Kidney (tissue), 14 donors: Measurements from ENCODE around the gene ZNF384. TPM values are rescaled to one million over a fixed set of nuclear protein-coding genes. Genes with fewer than 3 reads are reported as not detected.

Experiments used
- DNase-seq, 5 donors: peaks; one replicate each; pipeline ENCODE4 v3.0.0-alpha.2; 2013 to 2020
- FAIRE-seq: peaks from 2 replicates; lab custom pipeline; 2012; peaks lifted over from hg19 to GRCh38; lab: Jason Lieb, UNC
- H3K27ac ChIP-seq, 2 donors: one replicate each; pipeline ENCODE4 v1.7.0; 2013; ENCODE audit warnings: low read depth in 2 of 2, low read length in 2 of 2, inconsistent platforms in 1 of 2
- H3K27me3 ChIP-seq: one replicate; pipeline ENCODE4 v1.7.1; 2013; ENCODE audit warnings: low read length, inconsistent platforms; ENCODE audit not compliant: control insufficient read depth, insufficient read depth
- H3K36me3 ChIP-seq, 3 donors: one replicate each; pipeline versions ENCODE4 v1.7.0 to v1.7.1; 2013; ENCODE audit warnings: low read length in 3 of 3, control low read depth in 1 of 3, inconsistent platforms in 1 of 3; ENCODE audit not compliant: insufficient read depth in 3 of 3, control insufficient read depth in 2 of 3
- H3K4me1 ChIP-seq, 3 donors: one replicate each; pipeline versions ENCODE4 v1.7.0 to v1.7.1; 2013; ENCODE audit warnings: low read length in 3 of 3, inconsistent platforms in 1 of 3, low read depth in 1 of 3; ENCODE audit not compliant: control insufficient read depth in 2 of 3, insufficient read depth in 2 of 3
- H3K4me3 ChIP-seq, 3 donors: one replicate each; pipeline versions ENCODE4 v1.7.0 to v1.8.1; 2013; ENCODE audit warnings: low read length in 3 of 3, control low read depth in 1 of 3, inconsistent platforms in 1 of 3
- H3K9ac ChIP-seq, 3 donors: one replicate each; pipeline versions ENCODE4 v1.7.0 to v1.7.1; 2013; ENCODE audit warnings: low read length in 3 of 3, control low read depth in 1 of 3, inconsistent platforms in 1 of 3
- H3K9me3 ChIP-seq, 3 donors: one replicate each; pipeline versions ENCODE4 v1.7.0 to v1.7.1; 2013; ENCODE audit warnings: low read length in 3 of 3, control low read depth in 1 of 3, inconsistent platforms in 1 of 3; ENCODE audit not compliant: control insufficient read depth in 2 of 3, insufficient read depth in 1 of 3
- intact Hi-C: fragments of 100-400 bp; cut with DNase I; formaldehyde crosslinking; loops from one replicate; pipeline ENCODE4 v1.11.1; 2022
- polyA plus RNA-seq: library from polyadenylated mRNA; stranded (reverse); fragments of 350-450 nt; fragmentation: Illumina TruSeq; extraction: RNeasy Lipid Tissue Mini Kit (QIAGEN cat#74804); gene quantifications from one replicate; pipeline ENCODE4 v1.2.3, GENCODE V29; 2014; ENCODE audit warnings: low read depth, low replicate concordance; ENCODE audit not compliant: insufficient read depth
- total RNA-seq: library from RNA; stranded (reverse); fragmentation: NEBNext Ultra II Directional; extraction: Animal tissue kit (Norgen Biotek cat#: 25700); gene quantifications from one replicate; pipeline ENCODE4 v1.2.1, GENCODE V29; 2021
- TF ChIP-seq, protein P1 (sequence below): IDR thresholded peaks from 3 replicates; pipeline ENCODE4 v1.5.1; 2012; ENCODE audit warnings: mild to moderate bottlenecking, moderate library complexity, borderline replicate concordance; ENCODE audit not compliant: insufficient read depth; ENCODE audit errors: extremely low read depth
- donor health status: control.
- donor health status: control.
- donor health status: control.
- donor health status: control.
- donor health status: control.
- donor health status: DM: yes; HTN: yes; CAD: no.
- donor health status: Normal renal cell carcinoma (clear cell type).

ZNF384 gene
- total and polyA plus RNA-seq, 2 donors from 2014 or later: 19.7 to 51.6 TPM

DNA sequence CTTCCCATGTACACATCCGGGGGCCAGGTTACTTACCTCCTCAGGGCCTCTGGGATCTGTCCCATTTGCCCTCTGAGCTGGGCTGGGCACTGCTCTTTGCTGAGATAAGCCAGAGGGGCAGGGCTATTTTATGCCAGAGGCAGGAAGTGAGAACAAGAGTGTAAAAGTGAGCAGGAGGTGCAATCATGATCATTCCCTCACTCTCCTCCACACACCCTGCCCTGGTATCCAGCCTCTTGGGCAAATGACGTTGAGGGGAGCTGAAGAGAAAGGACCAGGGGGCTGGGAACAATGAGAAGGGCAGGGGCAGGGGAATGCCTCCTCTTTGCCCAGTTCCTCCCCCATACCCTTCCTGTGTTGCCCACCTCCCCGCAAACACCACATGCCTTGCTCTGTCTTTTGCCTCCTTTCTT lies 57.6 kb downstream of the ZNF384 start:
- H3K27me3 ChIP-seq: no peaks in the 10 kb centered on the region
- no peak for FAIRE-seq
- TF ChIP-seq, protein P1, sequence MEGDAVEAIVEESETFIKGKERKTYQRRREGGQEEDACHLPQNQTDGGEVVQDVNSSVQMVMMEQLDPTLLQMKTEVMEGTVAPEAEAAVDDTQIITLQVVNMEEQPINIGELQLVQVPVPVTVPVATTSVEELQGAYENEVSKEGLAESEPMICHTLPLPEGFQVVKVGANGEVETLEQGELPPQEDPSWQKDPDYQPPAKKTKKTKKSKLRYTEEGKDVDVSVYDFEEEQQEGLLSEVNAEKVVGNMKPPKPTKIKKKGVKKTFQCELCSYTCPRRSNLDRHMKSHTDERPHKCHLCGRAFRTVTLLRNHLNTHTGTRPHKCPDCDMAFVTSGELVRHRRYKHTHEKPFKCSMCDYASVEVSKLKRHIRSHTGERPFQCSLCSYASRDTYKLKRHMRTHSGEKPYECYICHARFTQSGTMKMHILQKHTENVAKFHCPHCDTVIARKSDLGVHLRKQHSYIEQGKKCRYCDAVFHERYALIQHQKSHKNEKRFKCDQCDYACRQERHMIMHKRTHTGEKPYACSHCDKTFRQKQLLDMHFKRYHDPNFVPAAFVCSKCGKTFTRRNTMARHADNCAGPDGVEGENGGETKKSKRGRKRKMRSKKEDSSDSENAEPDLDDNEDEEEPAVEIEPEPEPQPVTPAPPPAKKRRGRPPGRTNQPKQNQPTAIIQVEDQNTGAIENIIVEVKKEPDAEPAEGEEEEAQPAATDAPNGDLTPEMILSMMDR: no peak
- H3K4me1 ChIP-seq: peaks cover 0 to 10% (median 0%) of the 10 kb centered on the region in 3 donors
- no peak overlapping the region for H3K9ac ChIP-seq
- H3K27ac ChIP-seq: no peak overlapping the region
- no peaks in the 10 kb centered on the region for H3K9me3 ChIP-seq
- no peak overlapping the region for H3K4me3 ChIP-seq
- DNase-seq: no peak
- no peaks in the 10 kb centered on the region for H3K36me3 ChIP-seq
- intact Hi-C loops: no loop called here

DNA sequence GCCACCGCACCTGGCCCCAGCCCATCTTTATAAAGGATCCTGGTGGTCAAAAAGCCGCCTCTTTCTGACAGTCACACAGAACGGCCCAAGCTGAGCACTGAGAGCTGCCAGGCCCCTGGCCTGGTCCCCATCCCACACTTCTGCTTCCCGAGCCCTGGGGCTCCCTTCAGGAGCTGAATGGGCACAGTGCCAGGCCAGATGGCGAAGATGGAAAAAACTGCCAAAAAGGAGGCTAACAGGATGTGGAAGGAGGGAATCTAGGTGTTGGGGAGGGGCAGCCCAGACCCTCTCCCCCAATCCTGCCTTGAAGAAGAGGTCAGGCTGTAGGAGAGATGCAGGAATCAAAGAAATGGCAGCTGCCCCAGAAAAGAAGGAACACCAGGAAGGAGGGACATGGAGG lies 58.4 kb downstream of the ZNF384 start:
- H3K9me3 ChIP-seq: no peaks in the 10 kb centered on the region
- intact Hi-C loops: no loop called here
- TF ChIP-seq, protein P1: no peak
- DNase-seq: no peak
- no peak overlapping the region for H3K9ac ChIP-seq
- FAIRE-seq: no peak
- H3K36me3 ChIP-seq: no peaks in the 10 kb centered on the region
- no peak overlapping the region for H3K4me3 ChIP-seq
- no peaks in the 10 kb centered on the region for H3K27me3 ChIP-seq
- H3K4me1 ChIP-seq: peaks cover 0 to 10% (median 0%) of the 10 kb centered on the region in 3 donors
- H3K27ac ChIP-seq: no peak overlapping the region

DNA sequence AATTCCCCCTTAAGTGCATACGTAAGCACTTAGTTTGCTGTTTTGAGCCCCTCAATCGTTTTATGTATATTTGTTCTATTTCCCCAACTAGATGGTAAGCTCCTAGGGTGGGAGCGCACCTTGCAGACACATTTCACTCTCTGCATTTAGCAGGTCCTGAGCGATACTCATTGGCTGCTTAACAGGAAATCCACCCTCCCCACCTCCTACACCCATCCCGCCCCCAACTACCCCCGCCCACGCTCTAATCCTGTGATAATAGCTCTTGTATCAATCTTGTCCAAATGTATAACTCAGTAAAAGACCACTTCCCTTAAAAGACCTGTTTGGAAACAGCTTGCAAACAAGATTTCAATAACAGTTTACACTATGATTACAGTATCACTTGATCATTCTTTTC lies 61.6 kb downstream of the ZNF384 start:
- DNase-seq (no peak), FAIRE-seq (no peak)
- no peak overlapping the region for H3K9ac ChIP-seq
- no peak overlapping the region for H3K27ac ChIP-seq
- peaks cover 0 to 4% (median 0%) of the 10 kb centered on the region in 3 donors for H3K4me1 ChIP-seq
- H3K36me3 ChIP-seq: no peaks in the 10 kb centered on the region
- no peaks in the 10 kb centered on the region for H3K27me3 ChIP-seq
- no peak overlapping the region for H3K4me3 ChIP-seq
- TF ChIP-seq, protein P1: no peak
- no peaks in the 10 kb centered on the region for H3K9me3 ChIP-seq
- intact Hi-C loops: no loop called here
